GM18870 (cell line): ENCODE measurements around the gene NDST1.

Source experiments
- ATAC-seq: cut with Tn5 transposase; IDR thresholded peaks from one replicate; pipeline ENCODE4 v1.9.1; 2021; ENCODE audit warnings: moderate library complexity; ENCODE audit not compliant: unreplicated experiment

Gene NDST1

DNA sequence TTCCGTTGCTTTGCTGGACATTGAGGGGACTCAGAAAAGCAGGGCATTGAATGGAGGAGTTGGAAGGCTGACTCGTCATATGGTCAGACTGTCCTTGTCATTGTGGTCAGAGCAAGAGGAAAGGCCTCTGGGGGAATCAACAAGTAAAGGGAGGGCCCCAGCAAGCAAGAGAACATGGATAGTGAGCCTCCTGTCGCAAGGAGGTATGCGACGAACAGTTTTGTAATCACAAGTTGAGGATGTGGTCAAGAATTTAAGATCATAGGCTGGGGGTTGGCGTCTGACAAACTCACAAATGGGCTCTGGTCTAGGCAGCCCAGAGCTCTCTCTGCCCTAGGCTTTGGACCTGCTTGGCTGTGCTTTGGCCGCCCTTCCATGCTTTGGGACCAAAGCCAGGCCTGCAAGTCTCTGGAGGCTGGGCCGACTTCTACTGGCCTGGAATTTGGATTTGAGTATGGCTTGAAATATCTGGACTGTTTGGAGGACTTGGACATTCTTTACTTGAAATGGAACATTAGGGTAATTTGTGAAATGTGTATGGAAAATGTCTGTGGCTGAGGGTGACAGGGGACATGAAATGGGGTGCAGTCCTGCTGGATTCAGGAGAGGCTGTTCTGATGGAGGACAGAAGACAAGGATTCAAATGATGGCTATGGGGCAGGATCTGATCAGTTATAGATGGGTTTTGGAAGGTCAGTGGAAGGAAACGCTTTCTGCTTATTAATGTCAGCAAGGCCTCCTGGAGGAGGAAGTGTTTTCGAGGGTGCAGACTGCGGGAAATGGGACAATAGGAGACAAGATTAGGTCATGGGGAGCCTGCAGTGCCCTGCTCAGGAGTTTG is 19.2 kb upstream of the NDST1 start:
- no peak for ATAC-seq

DNA sequence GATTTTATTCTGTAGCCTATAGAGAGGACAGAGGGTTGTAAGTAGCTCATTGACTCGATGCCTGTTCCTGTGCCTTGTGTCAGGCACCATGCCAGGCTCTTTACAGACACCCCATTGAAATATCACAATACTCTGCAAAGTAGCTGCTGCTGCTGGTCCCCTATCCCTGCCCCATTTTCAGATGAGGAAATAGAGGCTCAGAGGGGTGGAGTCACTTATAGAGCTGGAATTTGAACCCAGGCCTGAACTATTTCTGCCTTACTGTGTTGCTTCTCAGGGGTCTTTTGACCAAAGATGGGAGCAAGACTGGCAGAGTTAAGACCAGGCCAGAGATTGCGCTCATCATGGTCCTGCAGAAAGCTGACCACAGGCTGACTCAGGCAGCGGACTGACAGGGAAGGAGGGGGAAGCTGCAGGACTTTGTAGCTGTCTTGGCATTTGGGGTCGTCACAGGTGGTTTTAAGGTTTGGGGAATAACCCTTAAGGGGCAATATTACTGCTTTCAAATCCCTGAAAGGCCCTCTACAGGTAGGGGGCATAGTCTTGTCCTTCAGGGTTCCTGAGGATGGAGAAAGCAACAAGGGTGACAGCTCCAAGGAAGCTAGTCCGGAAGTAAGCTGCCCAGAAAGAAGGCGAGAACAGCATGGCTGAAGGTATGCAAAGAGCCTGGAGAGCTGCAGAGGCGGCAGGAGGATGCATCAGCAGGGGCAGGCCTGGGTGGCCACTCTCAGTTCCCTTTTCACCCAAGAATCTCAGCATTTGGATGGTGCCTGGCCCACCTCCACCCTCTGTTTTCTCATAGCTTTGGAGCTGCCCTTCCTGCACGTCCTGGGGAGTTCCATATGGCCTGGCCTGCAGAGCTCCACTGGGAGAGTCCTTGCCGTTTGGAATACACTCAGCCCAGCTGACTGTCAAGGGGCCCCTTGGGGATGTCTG is 18.3 kb upstream of the NDST1 start:
- peak; percentile 85 for ATAC-seq

DNA sequence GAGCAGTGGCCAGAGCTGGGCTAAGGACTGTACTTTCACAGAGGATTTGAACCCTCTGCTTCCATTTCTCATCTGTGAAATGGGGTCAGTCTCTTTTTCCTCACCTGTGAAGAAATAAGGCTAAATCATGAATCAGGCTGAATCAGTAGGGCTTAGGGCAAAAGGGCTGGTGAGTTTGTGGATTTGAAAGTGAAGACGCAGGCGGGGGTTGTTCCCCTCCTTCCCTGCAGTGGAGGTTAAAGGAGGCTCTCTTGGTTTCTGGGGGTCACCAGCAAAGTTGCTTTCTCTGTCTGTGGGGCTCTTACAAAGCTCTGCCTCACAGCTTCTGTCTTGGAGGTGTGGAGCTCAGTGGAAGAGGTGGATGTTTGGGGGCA is 17.6 kb upstream of the NDST1 start:
- ATAC-seq: no peak

DNA sequence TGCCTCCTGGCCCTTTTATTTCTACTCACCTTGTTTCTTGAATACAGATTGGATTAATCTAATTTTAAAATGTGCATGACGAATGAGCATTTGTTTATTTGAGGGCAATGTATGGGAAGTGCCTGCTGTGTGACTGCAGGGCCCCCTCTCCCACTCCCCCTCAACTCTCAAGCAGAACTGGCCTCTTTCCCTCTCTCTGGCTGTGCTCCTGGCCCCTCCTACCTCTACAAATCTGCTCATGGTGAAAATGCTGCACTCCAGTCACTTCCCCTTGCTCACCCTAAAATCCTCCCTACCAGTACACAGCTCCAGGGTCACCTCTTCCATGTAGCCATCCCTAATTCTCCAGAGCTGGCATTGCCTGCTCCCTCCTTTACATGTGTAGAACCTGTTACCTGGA is 17.2 kb upstream of the NDST1 start:
- ATAC-seq: no peak

- no peak for ATAC-seq
Observed at GRCh38 chr5:150491876-150492275, 16.1 kb upstream of the NDST1 start.

- no peak for ATAC-seq
Observed at GRCh38 chr5:150492621-150493020, 15.3 kb upstream of the NDST1 start.

DNA sequence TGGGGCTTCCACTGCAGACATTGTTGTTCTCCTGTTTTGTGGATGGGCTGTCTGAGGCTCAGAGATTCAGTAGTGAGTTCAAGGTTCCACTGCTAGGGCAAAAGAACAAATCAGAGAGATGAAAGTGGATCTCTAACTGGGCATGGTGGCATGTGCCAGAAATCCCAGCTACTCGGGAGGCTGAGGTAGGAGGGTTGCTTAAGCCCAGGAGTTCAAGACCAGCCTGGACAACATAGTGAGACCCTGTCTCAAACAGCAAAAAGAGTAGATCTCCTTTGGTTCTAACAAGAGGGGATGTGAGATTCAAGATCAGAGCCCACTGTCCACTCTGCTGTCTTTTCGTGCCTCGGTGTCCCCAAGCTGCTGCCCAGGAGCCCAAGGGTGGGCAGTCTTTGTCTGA is 11.8 kb upstream of the NDST1 start:
- ATAC-seq: no peak

GRCh38 chr5:150496534-150496933 is 11.4 kb upstream of the NDST1 start:
- ATAC-seq: no peak

- no peak for ATAC-seq
Observed at GRCh38 chr5:150497274-150497988, 10.5 kb upstream of the NDST1 start.

- no peak for ATAC-seq
Observed at GRCh38 chr5:150497989-150498317, 10.0 kb upstream of the NDST1 start.

DNA sequence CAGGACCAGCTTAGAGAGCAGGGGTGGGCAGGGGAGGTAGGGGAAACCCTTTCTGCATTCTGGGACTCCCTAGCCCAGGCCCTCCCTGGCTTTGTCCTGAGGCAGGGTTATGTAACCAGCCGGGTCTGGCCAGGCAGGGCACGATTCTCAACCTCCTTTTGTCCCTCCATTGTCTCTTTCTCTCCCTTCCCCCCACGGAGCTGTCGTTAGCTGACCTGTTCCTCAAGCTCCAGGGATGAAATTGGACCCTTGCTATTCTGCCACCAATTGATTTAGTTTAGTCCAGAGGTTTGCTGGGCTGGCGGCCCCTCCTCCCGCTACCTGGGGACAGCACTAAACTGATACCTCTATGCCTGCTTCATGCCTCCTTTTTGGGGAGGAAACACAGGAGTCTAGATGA is 9.4 kb upstream of the NDST1 start:
- ATAC-seq: no peak

- ATAC-seq: no peak
Observed at GRCh38 chr5:150498971-150499370, 9.0 kb upstream of the NDST1 start.

DNA sequence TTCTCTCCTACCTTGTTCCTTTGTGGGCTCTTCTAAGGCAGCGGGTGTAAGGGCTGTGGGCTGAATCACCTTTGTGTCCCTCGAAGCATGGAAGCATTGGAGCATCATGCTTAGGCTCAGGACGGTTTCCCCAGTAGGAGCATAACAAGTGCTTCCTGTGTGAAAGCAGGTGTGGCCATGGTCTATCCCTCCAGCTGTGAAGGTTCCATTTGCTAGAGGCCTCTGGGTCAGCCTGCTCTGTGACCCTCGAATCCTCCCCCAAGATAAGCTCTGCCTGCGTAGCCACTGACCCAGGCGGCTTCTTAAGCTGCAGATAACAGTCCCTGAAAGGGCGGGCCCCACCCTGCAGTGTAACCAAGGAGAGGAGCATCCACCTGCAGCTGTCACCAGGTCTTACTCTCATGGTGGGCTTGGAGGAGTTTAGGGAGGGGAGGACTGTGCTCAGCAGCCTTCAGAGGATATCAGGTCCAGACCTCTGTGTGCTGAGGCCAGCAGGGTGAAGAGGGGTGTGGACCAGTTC is 8.4 kb upstream of the NDST1 start:
- ATAC-seq: no peak

- ATAC-seq: no peak
Observed at GRCh38 chr5:150500328-150500841, 7.5 kb upstream of the NDST1 start.

DNA sequence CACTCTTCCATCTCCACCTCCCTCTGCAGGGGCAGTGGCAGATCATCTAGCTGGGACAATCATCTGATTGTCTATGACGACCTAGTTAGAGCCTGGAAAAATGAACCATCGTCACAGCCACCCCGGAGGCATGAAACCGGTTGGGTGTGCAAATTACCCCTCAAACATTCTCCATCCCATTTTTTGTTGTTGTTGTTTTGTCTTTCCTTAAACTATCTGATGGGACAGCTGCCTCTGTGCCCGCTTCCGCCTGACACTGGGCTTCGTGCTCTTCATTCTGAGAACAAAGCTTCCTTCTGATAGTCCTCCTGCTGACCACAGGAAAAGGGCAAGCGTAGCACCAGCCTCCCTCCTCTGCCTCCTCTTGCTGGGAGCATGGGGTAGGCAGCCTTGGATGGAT is 7.0 kb upstream of the NDST1 start:
- no peak for ATAC-seq

DNA sequence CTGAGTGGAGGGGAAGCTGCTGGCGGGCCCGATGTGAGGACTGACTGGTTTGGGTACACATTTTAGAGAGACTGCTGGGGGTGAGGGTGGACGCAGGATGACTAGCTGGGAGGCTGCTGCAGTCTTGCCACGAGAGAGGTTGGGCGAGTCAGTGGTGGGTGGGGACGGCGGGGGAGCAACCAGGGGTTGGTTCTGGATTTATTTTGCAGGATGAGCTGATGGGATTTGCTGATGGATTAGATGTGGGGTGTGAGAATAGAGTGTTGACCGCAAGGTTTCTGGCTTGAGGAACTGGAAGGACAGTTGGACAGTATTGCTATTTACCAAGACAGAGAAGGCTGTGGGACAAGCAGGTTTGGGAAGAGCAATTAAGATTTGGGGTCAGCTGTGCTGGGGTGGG is 5.8 kb upstream of the NDST1 start:
- ATAC-seq: no peak

- no peak for ATAC-seq
Observed at GRCh38 chr5:150502847-150503246, 5.1 kb upstream of the NDST1 start.

- no peak for ATAC-seq
Observed at GRCh38 chr5:150503386-150503785, 4.5 kb upstream of the NDST1 start.

DNA sequence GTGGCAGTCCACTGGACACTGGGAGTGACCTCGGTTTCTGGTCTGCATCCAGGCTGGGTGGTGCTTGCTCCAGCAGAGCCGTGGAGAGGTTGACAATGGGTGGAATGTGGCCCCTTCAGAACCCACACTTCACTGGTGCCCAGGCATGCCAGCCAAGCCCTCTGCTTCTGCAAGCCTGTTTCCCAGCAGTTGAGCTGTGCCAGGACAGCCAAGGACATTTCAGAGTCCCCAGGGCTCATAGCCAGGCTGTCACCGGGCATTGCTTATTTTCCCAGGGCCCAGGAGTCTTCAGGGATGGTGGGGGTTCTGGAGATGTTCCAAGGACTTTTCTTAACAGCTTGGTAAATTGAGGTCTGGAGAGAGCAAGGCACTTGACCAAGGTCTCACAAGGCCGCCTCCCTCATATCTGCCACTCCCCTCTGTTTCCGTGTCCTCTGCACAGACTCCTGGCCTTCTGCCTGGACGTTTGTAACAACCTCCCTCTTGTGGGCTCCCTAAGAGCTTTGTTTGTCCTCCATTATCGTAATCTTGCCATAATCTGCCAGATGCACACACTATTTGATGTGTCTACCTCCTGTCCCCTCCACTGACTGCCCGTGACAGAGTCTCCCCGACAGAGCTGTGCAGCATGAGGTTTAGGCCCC is 3.8 kb upstream of the NDST1 start:
- no peak for ATAC-seq

GRCh38 chr5:150505041-150505511 is 2.9 kb upstream of the NDST1 start:
- no peak for ATAC-seq
